ENCODE data around the gene UBQLN4. TPM values are rescaled to one million over a fixed set of nuclear protein-coding genes. Genes with fewer than 3 reads are reported as not detected.

Gene UBQLN4
- 36.4 and 36.9 TPM in 2 replicates for total RNA-seq
- long read RNA-seq, partial matches to known transcripts, result 6 of 6 reads
- long read RNA-seq, other reads (novel, unspliced or antisense), result 0 of 6 reads

DNA sequence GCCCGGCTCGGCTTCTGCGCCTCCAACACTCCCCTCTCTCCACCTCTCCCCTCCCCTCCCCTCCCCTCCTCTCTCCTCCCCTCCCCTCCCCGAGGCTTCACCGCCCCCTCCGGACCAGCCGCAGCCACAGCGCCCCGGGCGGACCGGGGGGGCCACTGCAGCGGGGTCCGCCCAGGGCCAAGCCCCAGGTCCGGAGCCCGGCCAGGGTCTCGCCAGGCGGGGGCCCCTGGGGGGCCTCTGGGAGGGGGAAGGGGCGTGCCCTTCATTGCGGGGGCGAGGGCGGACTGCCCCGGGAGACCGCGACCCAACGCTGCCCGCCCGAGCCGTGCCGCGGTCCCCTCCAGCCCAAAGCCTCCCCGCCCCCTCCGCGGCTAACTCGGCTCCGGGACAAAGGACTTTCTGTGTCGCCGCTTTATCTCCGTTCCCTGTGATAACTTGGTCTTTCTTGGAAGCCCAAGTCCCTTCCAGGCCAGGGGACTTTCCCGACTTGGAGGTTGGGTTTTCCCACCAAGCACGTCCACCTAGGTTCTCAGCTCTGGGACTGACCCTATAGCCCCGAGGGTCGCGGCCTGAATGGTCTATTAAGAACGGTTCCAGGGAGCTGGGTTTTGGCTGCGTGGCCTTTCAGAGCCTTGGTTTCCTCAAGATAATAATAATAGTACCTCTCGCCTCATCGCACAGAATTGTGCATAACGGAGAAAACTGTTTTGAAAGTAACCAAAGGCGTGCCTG lies at the start of gene UBQLN4:
TSS of gene UBQLN4 (minus strand) at position 31 of the 732 bp plus-strand sequence. CDS start 97 bp downstream, outside the sequence.
- H3K9me3 Mint-ChIP-seq (ENCODE audit: unreplicated experiment), result no peaks in the 10 kb centered on the region
- H3K4me3 Mint-ChIP-seq (ENCODE audit: unreplicated experiment), result peak within 1 kb of the TSS; percentile 97
- H3K4me1 Mint-ChIP-seq (ENCODE audit: unreplicated experiment), result peaks cover 25% of the 10 kb centered on the region
- H3K36me3 Mint-ChIP-seq (ENCODE audit: unreplicated experiment), result peaks cover 5% of the 10 kb centered on the region
- TF ChIP-seq, protein P1, sequence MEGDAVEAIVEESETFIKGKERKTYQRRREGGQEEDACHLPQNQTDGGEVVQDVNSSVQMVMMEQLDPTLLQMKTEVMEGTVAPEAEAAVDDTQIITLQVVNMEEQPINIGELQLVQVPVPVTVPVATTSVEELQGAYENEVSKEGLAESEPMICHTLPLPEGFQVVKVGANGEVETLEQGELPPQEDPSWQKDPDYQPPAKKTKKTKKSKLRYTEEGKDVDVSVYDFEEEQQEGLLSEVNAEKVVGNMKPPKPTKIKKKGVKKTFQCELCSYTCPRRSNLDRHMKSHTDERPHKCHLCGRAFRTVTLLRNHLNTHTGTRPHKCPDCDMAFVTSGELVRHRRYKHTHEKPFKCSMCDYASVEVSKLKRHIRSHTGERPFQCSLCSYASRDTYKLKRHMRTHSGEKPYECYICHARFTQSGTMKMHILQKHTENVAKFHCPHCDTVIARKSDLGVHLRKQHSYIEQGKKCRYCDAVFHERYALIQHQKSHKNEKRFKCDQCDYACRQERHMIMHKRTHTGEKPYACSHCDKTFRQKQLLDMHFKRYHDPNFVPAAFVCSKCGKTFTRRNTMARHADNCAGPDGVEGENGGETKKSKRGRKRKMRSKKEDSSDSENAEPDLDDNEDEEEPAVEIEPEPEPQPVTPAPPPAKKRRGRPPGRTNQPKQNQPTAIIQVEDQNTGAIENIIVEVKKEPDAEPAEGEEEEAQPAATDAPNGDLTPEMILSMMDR (IDR thresholded peaks at IDR 0.05), result no peak
- peak; percentile 95 for DNase-seq (ENCODE audit: extremely low spot score, unreplicated experiment)
- no peaks in the 10 kb centered on the region for H3K27me3 Mint-ChIP-seq (ENCODE audit: unreplicated experiment)
- peak within 1 kb of the TSS; percentile 96 for H3K27ac Mint-ChIP-seq (ENCODE audit: unreplicated experiment)

DNA sequence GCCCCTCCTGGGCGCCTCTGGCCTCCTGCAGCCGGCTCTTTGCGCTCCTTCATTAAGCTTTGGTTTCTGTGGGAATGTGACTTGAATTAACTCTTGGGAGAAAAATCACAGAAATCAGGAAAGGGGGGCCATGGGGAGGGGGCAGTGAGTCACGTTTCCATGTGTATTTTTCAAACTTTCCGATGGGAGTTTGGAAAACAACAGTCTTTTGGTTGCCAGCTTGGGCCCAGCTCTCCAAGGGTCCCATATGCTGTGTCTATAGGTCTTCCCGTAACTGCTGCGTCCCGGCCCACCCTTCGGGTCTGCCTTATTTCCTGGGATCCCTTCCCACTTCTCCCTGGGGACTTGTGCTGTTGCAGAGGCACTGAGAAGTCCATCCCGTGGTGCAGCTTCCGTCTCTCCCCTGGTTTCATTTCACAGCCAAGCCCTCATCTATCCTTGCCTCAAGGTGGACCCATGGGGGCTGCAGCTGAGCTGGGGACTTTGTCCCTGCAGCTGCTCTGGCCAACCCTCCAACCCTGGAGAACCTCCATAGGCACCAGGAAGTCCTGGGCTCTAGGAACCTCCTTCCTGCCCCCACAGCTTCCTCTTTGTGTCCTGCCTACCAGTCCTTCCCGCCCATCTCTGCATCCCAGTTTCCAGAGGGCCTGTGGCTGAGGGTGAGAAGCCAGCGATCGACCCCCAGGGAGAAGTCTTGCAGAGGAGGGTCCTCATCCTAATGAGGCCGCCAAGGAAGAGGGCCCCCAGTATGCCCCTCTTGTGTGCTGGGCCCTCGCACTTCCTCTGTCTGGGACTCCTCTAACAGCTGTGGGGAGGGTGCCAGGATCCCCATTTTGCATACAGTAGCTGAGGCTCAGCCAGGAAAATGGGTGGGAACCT lies 49.3 kb upstream of the UBQLN4 start:
- Mint-ChIP-seq H3K4me1 (ENCODE audit: unreplicated experiment) (peaks cover 71% of the 10 kb centered on the region), H3K27me3 (ENCODE audit: unreplicated experiment) (no peaks in the 10 kb centered on the region), H3K9me3 (ENCODE audit: unreplicated experiment) (no peaks in the 10 kb centered on the region), H3K4me3 (ENCODE audit: unreplicated experiment) (peak overlapping the region; percentile 56), H3K27ac (ENCODE audit: unreplicated experiment) (peak overlapping the region; percentile 99), H3K36me3 (ENCODE audit: unreplicated experiment) (no peaks in the 10 kb centered on the region)
- DNase-seq (ENCODE audit: extremely low spot score, unreplicated experiment), result no peak
- TF ChIP-seq, protein P1 (IDR thresholded peaks at IDR 0.05), result no peak

DNA sequence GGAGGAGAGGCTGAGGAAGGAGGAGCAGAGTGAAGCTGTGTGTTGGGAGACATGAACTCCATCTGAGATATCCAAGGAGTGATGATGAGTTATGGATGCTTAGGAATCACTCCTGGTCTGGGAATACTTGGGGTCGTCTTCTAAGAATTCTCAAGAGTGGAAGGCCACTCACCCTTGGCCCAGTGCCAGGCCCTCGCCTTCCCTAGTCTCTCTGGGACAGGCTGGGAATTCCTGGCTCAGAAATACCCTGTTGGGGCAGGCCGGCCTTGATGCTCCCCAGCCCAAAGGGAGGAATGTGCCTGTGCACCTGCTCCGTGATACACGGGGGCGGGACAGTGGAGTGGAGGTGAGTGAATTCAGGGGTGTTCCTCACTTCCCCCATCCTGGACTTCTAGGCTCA lies 48.3 kb upstream of the UBQLN4 start:
- Mint-ChIP-seq H3K27me3 (ENCODE audit: unreplicated experiment) (no peaks in the 10 kb centered on the region), H3K27ac (ENCODE audit: unreplicated experiment) (peak overlapping the region; percentile 99), H3K4me3 (ENCODE audit: unreplicated experiment) (no peak overlapping the region), H3K36me3 (ENCODE audit: unreplicated experiment) (no peaks in the 10 kb centered on the region), H3K9me3 (ENCODE audit: unreplicated experiment) (no peaks in the 10 kb centered on the region), H3K4me1 (ENCODE audit: unreplicated experiment) (peaks cover 71% of the 10 kb centered on the region)
- TF ChIP-seq, protein P1 (IDR thresholded peaks at IDR 0.05), result no peak
- no peak for DNase-seq (ENCODE audit: extremely low spot score, unreplicated experiment)

DNA sequence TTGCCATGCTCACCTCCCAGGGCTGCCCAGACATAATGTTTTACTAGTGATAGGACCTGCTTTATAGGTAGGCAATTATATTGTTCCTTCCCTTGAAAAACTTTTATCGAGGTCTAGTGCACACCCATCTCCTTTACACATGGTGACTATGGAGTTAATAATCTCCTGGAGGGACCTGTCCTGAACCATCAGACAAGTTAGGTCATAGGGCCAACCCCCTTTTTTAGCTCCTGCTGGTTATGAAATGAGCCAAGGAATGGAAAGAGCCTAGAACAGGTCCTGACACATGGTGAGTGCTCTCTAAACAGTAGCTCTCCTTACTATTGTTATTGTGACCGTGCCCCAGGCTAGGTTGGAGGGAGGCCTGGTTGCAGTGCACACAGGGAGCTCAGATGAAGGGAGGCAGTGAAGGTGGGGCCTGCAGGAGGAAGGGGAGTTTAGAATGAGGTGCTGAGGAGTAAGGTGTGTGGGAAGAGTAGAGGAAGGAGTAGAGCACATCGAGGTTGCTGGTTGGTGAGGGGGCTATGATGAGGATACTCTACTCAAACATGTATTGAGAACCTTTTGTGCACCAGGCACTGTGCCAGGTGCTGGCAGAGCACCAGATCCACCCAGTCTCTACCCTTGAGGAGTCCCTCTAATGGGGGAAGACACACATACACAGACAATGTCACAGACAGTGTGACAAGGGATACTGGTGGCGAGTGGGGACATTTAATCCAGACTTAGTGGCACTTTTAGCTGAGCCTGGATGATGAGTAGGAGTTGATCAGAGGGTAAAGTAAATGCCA lies 46.8 kb upstream of the UBQLN4 start:
- no peak for DNase-seq (ENCODE audit: extremely low spot score, unreplicated experiment)
- Mint-ChIP-seq H3K27ac (ENCODE audit: unreplicated experiment) (peak overlapping the region; percentile 99), H3K9me3 (ENCODE audit: unreplicated experiment) (no peaks in the 10 kb centered on the region), H3K36me3 (ENCODE audit: unreplicated experiment) (no peaks in the 10 kb centered on the region), H3K27me3 (ENCODE audit: unreplicated experiment) (no peaks in the 10 kb centered on the region), H3K4me3 (ENCODE audit: unreplicated experiment) (no peak overlapping the region), H3K4me1 (ENCODE audit: unreplicated experiment) (peaks cover 71% of the 10 kb centered on the region)
- TF ChIP-seq, protein P1 (IDR thresholded peaks at IDR 0.05), result no peak
